Subcutaneous abdominal adipose tissue (tissue), 5 donors: ENCODE data around the gene NOP16.
"Not testable (repeated sequence)": the region's sequence is repeated elsewhere in the genome, so short reads cannot be mapped to it uniquely, and the experiment has no call there.

Experiments
- H3K27ac ChIP-seq: one replicate; pipeline ENCODE4 v1.7.0; 2013; ENCODE audit warnings: low read depth, mild to moderate bottlenecking, inconsistent platforms, low read length, moderate library complexity
- H3K27me3 ChIP-seq, 5 donors: one replicate each; pipeline ENCODE4 v1.7.0; 2013; ENCODE audit warnings: low read length in 5 of 5, inconsistent platforms in 1 of 5; ENCODE audit not compliant: control insufficient read depth in 5 of 5, insufficient read depth in 4 of 5
- H3K36me3 ChIP-seq, 5 donors: one replicate each; pipeline ENCODE4 v1.7.0; 2013; ENCODE audit warnings: low read length in 5 of 5; ENCODE audit not compliant: control insufficient read depth in 5 of 5, insufficient read depth in 5 of 5
- H3K4me1 ChIP-seq, 5 donors: one replicate each; pipeline ENCODE4 v1.7.0; 2013; ENCODE audit warnings: low read length in 5 of 5, mild to moderate bottlenecking in 3 of 5, moderate library complexity in 1 of 5; ENCODE audit not compliant: control insufficient read depth in 5 of 5, insufficient read depth in 5 of 5
- H3K4me3 ChIP-seq, 5 donors: one replicate each; pipeline ENCODE4 v1.7.0; 2013; ENCODE audit warnings: low read length in 5 of 5, low read depth in 1 of 5
- H3K9ac ChIP-seq, 5 donors: one replicate each; pipeline ENCODE4 v1.7.0; 2013; ENCODE audit warnings: low read length in 5 of 5, mild to moderate bottlenecking in 4 of 5, moderate library complexity in 3 of 5
- H3K9me3 ChIP-seq, 5 donors: one replicate each; pipeline ENCODE4 v1.7.0; 2013; ENCODE audit warnings: low read length in 5 of 5; ENCODE audit not compliant: control insufficient read depth in 5 of 5
- donor health status: healthy.
- donor health status: healthy.
- donor health status: healthy.
- donor health status: healthy.
- donor health status: healthy.

The NOP16 gene

GRCh38 chr5:176410486-176411180 is 22.2 kb upstream of the NOP16 start:
- H3K27ac ChIP-seq: no peak overlapping the region
- H3K9me3 ChIP-seq: no peaks in the 10 kb centered on the region
- H3K9ac ChIP-seq: no peak overlapping the region
- H3K4me1 ChIP-seq: peaks cover 5 to 52% (median 47%) of the 10 kb centered on the region in 5 donors
- H3K4me3 ChIP-seq: no peak overlapping the region
- no peaks in the 10 kb centered on the region for H3K27me3 ChIP-seq
- H3K36me3 ChIP-seq: peaks cover 0 to 27% (median 23%) of the 10 kb centered on the region in 5 donors

GRCh38 chr5:176409765-176410164 is 21.4 kb upstream of the NOP16 start:
- no peaks in the 10 kb centered on the region for H3K9me3 ChIP-seq
- H3K4me1 ChIP-seq: peaks cover 2 to 43% (median 39%) of the 10 kb centered on the region in 5 donors
- H3K36me3 ChIP-seq: peaks cover 0 to 30% (median 26%) of the 10 kb centered on the region in 5 donors
- H3K27ac ChIP-seq: no peak overlapping the region
- no peaks in the 10 kb centered on the region for H3K27me3 ChIP-seq
- no peak overlapping the region for H3K4me3 ChIP-seq
- H3K9ac ChIP-seq: no peak overlapping the region

- H3K9ac ChIP-seq: no peak overlapping the region
- H3K4me3 ChIP-seq: no peak overlapping the region
- no peaks in the 10 kb centered on the region for H3K27me3 ChIP-seq
- peaks cover 0 to 41% (median 26%) of the 10 kb centered on the region in 5 donors for H3K36me3 ChIP-seq
- no peaks in the 10 kb centered on the region for H3K9me3 ChIP-seq
- H3K27ac ChIP-seq: no peak overlapping the region
- peaks cover 0 to 31% (median 28%) of the 10 kb centered on the region in 5 donors for H3K4me1 ChIP-seq
These were observed 20.2 kb upstream of the NOP16 start for GRCh38 chr5:176408590-176408989.

- H3K9ac ChIP-seq, H3K27me3 ChIP-seq, H3K9me3 ChIP-seq, H3K4me3 ChIP-seq: not testable (repeated sequence)
- Histone ChIP-seq H3K36me3 (peaks cover 0 to 41% (median 26%) of the 10 kb centered on the region in 5 donors), H3K27ac (peak overlapping the region; percentile 46), H3K4me1 (peaks cover 0 to 28% (median 24%) of the 10 kb centered on the region in 5 donors)
These were observed 19.8 kb upstream of the NOP16 start for GRCh38 chr5:176408252-176408573.

GRCh38 chr5:176407456-176408251 is 19.3 kb upstream of the NOP16 start:
- Histone ChIP-seq H3K9ac (no peak overlapping the region), H3K9me3 (no peaks in the 10 kb centered on the region), H3K27ac (peak overlapping the region; percentile 46), H3K4me3 (no peak overlapping the region), H3K36me3 (peaks cover 0 to 41% (median 26%) of the 10 kb centered on the region in 5 donors), H3K4me1 (peaks cover 0 to 24% (median 20%) of the 10 kb centered on the region in 5 donors), H3K27me3 (no peaks in the 10 kb centered on the region)

GRCh38 chr5:176406436-176407052 is 18.1 kb upstream of the NOP16 start:
- Histone ChIP-seq H3K27ac (no peak overlapping the region), H3K9me3 (no peaks in the 10 kb centered on the region), H3K4me3 (no peak overlapping the region), H3K36me3 (peaks cover 0 to 41% (median 26%) of the 10 kb centered on the region in 5 donors), H3K4me1 (peaks cover 0 to 20% (median 17%) of the 10 kb centered on the region in 5 donors), H3K27me3 (no peaks in the 10 kb centered on the region), H3K9ac (no peak overlapping the region)

- no peak overlapping the region for H3K27ac ChIP-seq
- no peaks in the 10 kb centered on the region for H3K9me3 ChIP-seq
- no peaks in the 10 kb centered on the region for H3K27me3 ChIP-seq
- H3K9ac ChIP-seq: no peak overlapping the region
- H3K36me3 ChIP-seq: peaks cover 0 to 47% (median 28%) of the 10 kb centered on the region in 5 donors
- no peak overlapping the region for H3K4me3 ChIP-seq
- H3K4me1 ChIP-seq: peaks cover 0 to 19% (median 15%) of the 10 kb centered on the region in 5 donors
These were observed 17.4 kb upstream of the NOP16 start for GRCh38 chr5:176405656-176406435.

- Histone ChIP-seq H3K27ac (no peak overlapping the region), H3K9ac (no peak overlapping the region), H3K4me3 (no peak overlapping the region), H3K27me3 (no peaks in the 10 kb centered on the region), H3K9me3 (no peaks in the 10 kb centered on the region), H3K36me3 (peaks cover 0 to 52% (median 25%) of the 10 kb centered on the region in 5 donors), H3K4me1 (peaks cover 0 to 7% (median 4%) of the 10 kb centered on the region in 5 donors)
These were observed 13.1 kb upstream of the NOP16 start for GRCh38 chr5:176401281-176402205.
